ENCODE results near the gene GALNT17.

The GALNT17 gene

GRCh38 chr7:71132127-71132376, at the start of gene GALNT17:
GALNT17 (plus strand) TSS chr7:71132144.
- peaks cover 23 to 49% (median 34%) of the 10 kb centered on the region in 11 experiments for H3K27me3 ChIP-seq
- H3K27ac ChIP-seq, result peak within 1 kb of the TSS in 9 of 11 experiments; percentile 32 to 70 (median 56); a peak in 15 of 22 replicates
- peak within 1 kb of the TSS; percentile 59 to 82 (median 70) for H3K9ac ChIP-seq
- no peaks in the 10 kb centered on the region for H3K36me3 ChIP-seq
- peak within 1 kb of the TSS; percentile 73 to 87 (median 78) for H3K4me3 ChIP-seq
- H3K4me2 ChIP-seq, result peak within 1 kb of the TSS; percentile 85 to 99 (median 96)
- H3K4me1 ChIP-seq, result peaks cover 6 to 21% (median 13%) of the 10 kb centered on the region in 10 experiments; a peak in 17 of 20 replicates
- TF ChIP-seq Cebpa-rat (IDR thresholded peaks at IDR 0.05), result no peak
- H4K20me1 ChIP-seq, result peaks cover 0 to 22% (median 12%) of the 10 kb centered on the region in 11 experiments; a peak in 12 of 22 replicates
- no peaks in the 10 kb centered on the region for H3K9me3 ChIP-seq (replicated peaks in 1 of 11)

- H3K9me3 ChIP-seq (replicated peaks in 1 of 11), result peaks cover 4 to 33% (median 11%) of the 10 kb centered on the region in 11 experiments; a peak in 16 of 22 replicates
- no peak for TF ChIP-seq Cebpa-rat (IDR thresholded peaks at IDR 0.05)
- H3K4me2 ChIP-seq, result no peak overlapping the region
- H3K4me1 ChIP-seq, result no peaks in the 10 kb centered on the region
- H3K9ac ChIP-seq, result no peak overlapping the region
- no peak overlapping the region for H3K4me3 ChIP-seq
- H3K27me3 ChIP-seq, result no peaks in the 10 kb centered on the region
- no peaks in the 10 kb centered on the region for H3K36me3 ChIP-seq
- no peaks in the 10 kb centered on the region for H4K20me1 ChIP-seq
- no peak overlapping the region for H3K27ac ChIP-seq
Measured at GRCh38 chr7:71095266-71095860, 36.6 kb upstream of the GALNT17 start.

- H3K36me3 ChIP-seq, result no peaks in the 10 kb centered on the region
- no peak overlapping the region for H3K4me3 ChIP-seq
- no peak overlapping the region for H3K27ac ChIP-seq
- no peaks in the 10 kb centered on the region for H4K20me1 ChIP-seq
- H3K4me2 ChIP-seq, result no peak overlapping the region
- H3K27me3 ChIP-seq, result no peaks in the 10 kb centered on the region
- H3K4me1 ChIP-seq, result no peaks in the 10 kb centered on the region
- no peak overlapping the region for H3K9ac ChIP-seq
- no peak for TF ChIP-seq Cebpa-rat (IDR thresholded peaks at IDR 0.05)
- H3K9me3 ChIP-seq (replicated peaks in 1 of 11), result peaks cover 4 to 33% (median 13%) of the 10 kb centered on the region in 11 experiments; a peak in 16 of 22 replicates
Measured at GRCh38 chr7:71096351-71096750, 35.6 kb upstream of the GALNT17 start.

DNA sequence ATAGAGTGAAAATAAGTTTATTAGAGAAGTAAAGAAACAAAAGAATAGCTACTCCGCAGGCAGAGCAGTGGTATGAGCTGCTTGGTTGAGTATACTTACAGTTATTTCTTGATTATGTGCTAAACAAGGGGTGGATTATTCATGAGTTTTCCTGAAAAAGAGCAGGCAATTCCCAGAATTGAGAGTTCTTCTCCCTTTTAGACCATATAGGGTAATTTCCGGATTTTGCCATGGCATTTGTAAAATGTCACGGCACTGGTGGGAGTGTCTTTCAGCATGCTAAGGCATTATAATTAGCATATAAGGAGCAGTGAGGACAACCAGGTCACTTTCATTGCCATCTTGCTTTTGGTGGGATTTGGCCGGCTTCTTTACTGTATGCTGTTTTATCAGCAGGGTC, 25.7 kb upstream of the GALNT17 start:
- peaks cover 4 to 8% (median 5%) of the 10 kb centered on the region in 11 experiments; a peak in 16 of 22 replicates for H3K9me3 ChIP-seq (replicated peaks in 1 of 11)
- no peak overlapping the region for H3K4me2 ChIP-seq
- no peak overlapping the region for H3K9ac ChIP-seq
- no peak overlapping the region for H3K27ac ChIP-seq
- no peaks in the 10 kb centered on the region for H4K20me1 ChIP-seq
- H3K4me3 ChIP-seq, result no peak overlapping the region
- peaks cover 0 to 9% (median 5%) of the 10 kb centered on the region in 10 experiments; a peak in 9 of 20 replicates for H3K4me1 ChIP-seq
- no peak for TF ChIP-seq Cebpa-rat (IDR thresholded peaks at IDR 0.05)
- no peaks in the 10 kb centered on the region for H3K36me3 ChIP-seq
- H3K27me3 ChIP-seq, result no peaks in the 10 kb centered on the region

DNA sequence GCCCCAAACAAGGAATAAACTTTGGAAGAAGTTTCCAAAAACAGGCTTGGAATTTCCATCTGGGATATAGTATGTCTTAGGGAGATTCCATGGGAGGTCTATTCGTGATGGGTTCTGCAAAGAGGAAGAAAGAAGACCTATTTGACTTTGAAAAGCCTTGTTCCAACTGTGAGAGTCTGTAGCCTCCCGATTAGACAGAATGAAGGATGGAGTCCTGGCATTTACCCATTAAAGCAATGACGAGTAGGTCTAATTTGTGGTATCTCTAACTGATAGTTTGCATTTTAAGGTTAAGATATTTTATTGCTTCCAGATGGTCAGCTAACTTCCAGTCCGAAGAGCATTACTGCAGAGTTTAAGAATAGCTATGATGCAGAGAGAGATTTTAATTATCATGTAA, 19.5 kb upstream of the GALNT17 start:
- TF ChIP-seq Cebpa-rat (IDR thresholded peaks at IDR 0.05), result no peak
- Histone ChIP-seq H3K9me3 (replicated peaks in 1 of 11) (peaks cover 10 to 16% (median 11%) of the 10 kb centered on the region in 11 experiments; a peak in 21 of 22 replicates), H3K27me3 (no peaks in the 10 kb centered on the region)

DNA sequence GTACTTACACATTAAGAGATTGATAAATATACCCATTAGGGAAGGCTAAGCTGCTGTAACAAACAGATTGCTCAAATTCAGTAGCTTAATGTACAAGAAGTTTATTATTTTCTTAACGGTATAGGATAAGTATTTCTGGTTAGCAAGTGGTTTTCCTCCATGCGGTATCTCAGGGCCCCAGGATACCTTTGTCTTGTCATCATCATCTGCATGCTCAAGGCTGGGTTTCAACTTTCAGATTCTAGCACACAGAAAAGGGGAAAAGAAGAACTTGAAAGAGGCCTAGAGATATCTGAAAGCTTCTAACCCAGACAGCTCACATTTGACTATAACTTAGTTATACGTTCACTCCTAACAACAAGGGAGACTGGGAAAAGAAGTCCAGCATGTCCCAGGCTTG, 11.8 kb upstream of the GALNT17 start:
- Histone ChIP-seq H3K27ac (no peak overlapping the region), H3K4me3 (no peak overlapping the region), H3K27me3 (no peaks in the 10 kb centered on the region), H3K4me2 (no peak overlapping the region), H3K9me3 (replicated peaks in 1 of 11) (peaks cover 0 to 2% (median 0%) of the 10 kb centered on the region in 11 experiments; a peak in 2 of 22 replicates), H3K4me1 (0 out of 20 replicates have a peak, but pooled peaks cover 0 to 5% (median 0%) of the 10 kb centered on the region in 10 experiments), H3K9ac (no peak overlapping the region), H3K36me3 (no peaks in the 10 kb centered on the region), H4K20me1 (no peaks in the 10 kb centered on the region)
- TF ChIP-seq Cebpa-rat (IDR thresholded peaks at IDR 0.05), result no peak

More for the DNA sequence above, 19.5 kb upstream of the GALNT17 start:
- Histone ChIP-seq H3K4me1 (peaks cover 0 to 12% (median 6%) of the 10 kb centered on the region in 10 experiments; a peak in 9 of 20 replicates), H3K9ac (no peak overlapping the region), H3K36me3 (no peaks in the 10 kb centered on the region), H3K4me3 (no peak overlapping the region), H3K27ac (no peak overlapping the region), H3K4me2 (no peak overlapping the region), H4K20me1 (no peaks in the 10 kb centered on the region)

- no peak overlapping the region for H3K4me2 ChIP-seq
- H3K9me3 ChIP-seq (replicated peaks in 1 of 11), result no peaks in the 10 kb centered on the region
- peaks cover 23 to 46% (median 32%) of the 10 kb centered on the region in 11 experiments for H3K27me3 ChIP-seq
- TF ChIP-seq Cebpa-rat (IDR thresholded peaks at IDR 0.05), result no peak
- peaks cover 6 to 21% (median 13%) of the 10 kb centered on the region in 10 experiments; a peak in 17 of 20 replicates for H3K4me1 ChIP-seq
- no peak overlapping the region for H3K4me3 ChIP-seq
- H3K36me3 ChIP-seq, result no peaks in the 10 kb centered on the region
- no peak overlapping the region for H3K9ac ChIP-seq
- peaks cover 0 to 19% (median 12%) of the 10 kb centered on the region in 11 experiments; a peak in 12 of 22 replicates for H4K20me1 ChIP-seq
- no peak overlapping the region for H3K27ac ChIP-seq
Measured at GRCh38 chr7:71129126-71129525, 2.8 kb upstream of the GALNT17 start.

- H3K4me3 ChIP-seq, result no peak overlapping the region
- no peaks in the 10 kb centered on the region for H3K36me3 ChIP-seq
- H3K27me3 ChIP-seq, result peaks cover 23 to 49% (median 34%) of the 10 kb centered on the region in 11 experiments
- peaks cover 0 to 22% (median 12%) of the 10 kb centered on the region in 11 experiments; a peak in 12 of 22 replicates for H4K20me1 ChIP-seq
- H3K9ac ChIP-seq, result no peak overlapping the region
- no peaks in the 10 kb centered on the region for H3K9me3 ChIP-seq (replicated peaks in 1 of 11)
- no peak for TF ChIP-seq Cebpa-rat (IDR thresholded peaks at IDR 0.05)
- peak overlapping the region in 8 of 11 experiments; percentile 85 to 99 (median 96); a peak in 13 of 22 replicates for H3K4me2 ChIP-seq
- no peak overlapping the region for H3K27ac ChIP-seq
- H3K4me1 ChIP-seq, result peaks cover 6 to 21% (median 13%) of the 10 kb centered on the region in 10 experiments; a peak in 17 of 20 replicates
Measured at GRCh38 chr7:71130031-71130679, 1.8 kb upstream of the GALNT17 start.

Data from BLaER1 treated with 17β-estradiol and CSF1 and Interleukin-3, amounts not matched to agents 10 nM and 100 nM (cell line).